Body of pancreas (tissue), 4 donors: ENCODE measurements around the gene USHBP1. TPM values are rescaled to one million over a fixed set of nuclear protein-coding genes. Genes with fewer than 3 reads are reported as not detected.
A peak's percentile ranks its signal among the peaks of the same experiment; 100 is the strongest.

Experiments used
- ATAC-seq: fragments of 150-250 bp; one replicate; pipeline ENCODE4 v1.9.1; 2016
- DNase-seq, 4 donors: peaks; one replicate each; pipeline ENCODE4 v3.0.0-alpha.2; 2019
- H3K27ac ChIP-seq, 4 donors: fragments of 200-600 bp; sonication (generic); 1 replicate in 3 of 4; 2 replicates in 1 of 4; pipeline versions ENCODE4 v1.5.1 to v1.6.1; 2016 to 2019; ENCODE audit warnings: mild to moderate bottlenecking in 1 of 4, mixed read lengths in 1 of 4, moderate library complexity in 1 of 4
- H3K27me3 ChIP-seq, 2 donors: fragments of 200-600 bp; sonication (generic); one replicate each; pipeline ENCODE4 v1.6.0; 2016; ENCODE audit warnings: mild to moderate bottlenecking in 1 of 2
- H3K36me3 ChIP-seq, 2 donors: fragments of 200-600 bp; sonication (generic); replicated peaks in 1 of 2; 2 replicates each; pipeline ENCODE4 v1.5.1; 2016; ENCODE audit warnings: low read depth in 2 of 2; ENCODE audit not compliant: insufficient read depth in 1 of 2
- H3K4me1 ChIP-seq: fragments of 200-600 bp; sonication (generic); one replicate; pipeline ENCODE4 v1.6.0; 2016
- H3K4me3 ChIP-seq, 2 donors: fragments of 200-600 bp; sonication (generic); 1 replicate in 1 of 2; 2 replicates in 1 of 2; pipeline ENCODE4 v1.5.1; 2016 to 2019
- H3K9me3 ChIP-seq, 3 donors: fragments of 200-600 bp; sonication (generic); 1 replicate in 2 of 3; 2 replicates in 1 of 3; pipeline ENCODE4 v1.5.1; 2016
- POLR2A ChIP-seq, 3 donors: fragments of 450-650 bp; IDR thresholded peaks; one replicate each; pipeline ENCODE4 v1.6.1; 2016; ENCODE audit warnings: antibody characterized with exemption in 3 of 3, mild to moderate bottlenecking in 2 of 3
- WGBS, 2 donors: methylation state at CpG; one replicate each; pipeline ENCODE4 v1.1.5; 2017; 5-methylcytosine and 5-hydroxymethylcytosine counted together
- intact Hi-C: fragments of 100-400 bp; cut with DNase I; formaldehyde crosslinking; loops from one replicate; pipeline ENCODE4 v1.15.1; 2023
- total RNA-seq, 2 donors: library from RNA; depleted of rRNA; stranded (reverse); fragments of >200 nt; gene quantifications; one replicate each; pipeline ENCODE4 v1.1.0, GENCODE V29; 2016
- TF ChIP-seq, protein P1 (sequence below), 7 experiments: fragments of 450-650 bp in 4 of 7; fragments of 200-600 bp in 3 of 7; sonication (generic) in 3 of 7; IDR thresholded peaks; one replicate each; pipeline ENCODE4 v1.5.1; 2016 to 2019; ENCODE audit warnings: antibody characterized with exemption in 7 of 7

USHBP1 gene
- total RNA-seq, 2 donors from 2014 or later: 9.2 to 10.4 TPM

DNA sequence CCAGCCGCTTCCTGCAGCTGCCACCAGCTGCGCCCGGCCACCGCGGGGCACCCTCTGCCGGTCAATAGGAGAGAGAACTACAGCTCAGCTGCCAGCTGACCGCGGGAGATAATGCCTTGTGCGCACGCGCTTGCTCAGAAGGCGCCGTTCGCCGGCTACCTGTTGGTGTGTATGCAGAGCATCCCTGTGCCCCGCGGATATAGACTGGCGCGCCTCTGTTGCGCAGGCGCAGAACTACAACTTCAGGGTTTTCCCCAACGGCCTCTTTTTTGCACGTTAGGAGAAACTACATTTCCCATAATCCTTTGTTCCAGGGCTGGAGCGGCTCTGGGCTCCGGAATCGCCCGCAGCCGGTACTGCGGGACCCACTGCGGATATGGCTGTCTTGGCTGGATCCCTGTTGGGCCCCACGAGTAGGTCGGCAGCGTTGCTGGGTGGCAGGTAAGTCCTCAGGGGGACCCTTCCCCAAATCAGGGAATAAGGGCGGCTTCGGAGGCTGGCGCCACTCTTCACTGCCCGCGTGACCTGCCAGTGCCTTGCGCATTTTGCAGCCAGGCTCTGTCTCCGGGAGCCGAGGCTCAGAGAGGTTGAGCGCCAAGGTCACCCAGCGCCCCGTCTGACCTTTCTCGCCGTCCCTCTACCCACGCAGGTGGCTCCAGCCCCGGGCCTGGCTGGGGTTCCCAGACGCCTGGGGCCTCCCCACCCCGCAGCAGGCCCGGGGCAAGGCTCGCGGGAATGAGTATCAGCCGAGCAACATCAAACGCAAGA is 41.2 kb upstream of the USHBP1 start, which contains the start of gene MRPL34:
Gene MRPL34, plus strand, starts transcription at position 356 of the 768 bp plus-strand sequence. Its CDS starts 21 bp downstream, at position 377.
- H3K27me3 ChIP-seq: no peaks in the 10 kb centered on the region
- TF ChIP-seq, protein P1, sequence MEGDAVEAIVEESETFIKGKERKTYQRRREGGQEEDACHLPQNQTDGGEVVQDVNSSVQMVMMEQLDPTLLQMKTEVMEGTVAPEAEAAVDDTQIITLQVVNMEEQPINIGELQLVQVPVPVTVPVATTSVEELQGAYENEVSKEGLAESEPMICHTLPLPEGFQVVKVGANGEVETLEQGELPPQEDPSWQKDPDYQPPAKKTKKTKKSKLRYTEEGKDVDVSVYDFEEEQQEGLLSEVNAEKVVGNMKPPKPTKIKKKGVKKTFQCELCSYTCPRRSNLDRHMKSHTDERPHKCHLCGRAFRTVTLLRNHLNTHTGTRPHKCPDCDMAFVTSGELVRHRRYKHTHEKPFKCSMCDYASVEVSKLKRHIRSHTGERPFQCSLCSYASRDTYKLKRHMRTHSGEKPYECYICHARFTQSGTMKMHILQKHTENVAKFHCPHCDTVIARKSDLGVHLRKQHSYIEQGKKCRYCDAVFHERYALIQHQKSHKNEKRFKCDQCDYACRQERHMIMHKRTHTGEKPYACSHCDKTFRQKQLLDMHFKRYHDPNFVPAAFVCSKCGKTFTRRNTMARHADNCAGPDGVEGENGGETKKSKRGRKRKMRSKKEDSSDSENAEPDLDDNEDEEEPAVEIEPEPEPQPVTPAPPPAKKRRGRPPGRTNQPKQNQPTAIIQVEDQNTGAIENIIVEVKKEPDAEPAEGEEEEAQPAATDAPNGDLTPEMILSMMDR (IDR thresholded peaks at IDR 0.05): peak; percentile 64 to 98 (median 97)
- TF ChIP-seq POLR2A (IDR thresholded peaks at IDR 0.05): peak in 2 of 3 donors; percentile 76 to 79
- H3K4me3 ChIP-seq: peak within 1 kb of the TSS; percentile 53 to 67
- H3K9me3 ChIP-seq: no peaks in the 10 kb centered on the region
- H3K27ac ChIP-seq: peak within 1 kb of the TSS; percentile 63 to 95 (median 82)
- intact Hi-C loops: no loop called here
- WGBS, 2 donors: 0 to 1% methylated on average over 18 to 55 of the region's 55 CpGs
- H3K4me1 ChIP-seq: peaks cover 58% of the 10 kb centered on the region
- peak; percentile 83 for ATAC-seq
- DNase-seq: peak; percentile 98 to 99 (median 99)
- H3K36me3 ChIP-seq: no peaks in the 10 kb centered on the region

DNA sequence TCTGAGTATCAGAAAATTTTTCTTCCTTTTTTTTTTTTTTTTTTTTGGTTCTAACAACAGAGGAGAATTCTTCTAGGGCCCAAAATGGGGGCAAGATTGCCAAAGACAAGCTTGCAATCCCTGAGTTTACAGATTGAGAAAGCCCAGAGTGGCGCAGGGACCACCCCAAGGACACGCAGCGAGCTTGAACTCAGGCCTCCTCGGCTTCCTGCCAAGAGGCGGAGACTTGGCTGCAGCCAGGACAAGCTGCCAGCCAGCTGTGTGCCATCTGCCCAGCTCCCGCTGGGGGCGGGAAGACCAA is 40.6 kb upstream of the USHBP1 start:
- no peaks in the 10 kb centered on the region for H3K9me3 ChIP-seq
- DNase-seq (no peak), ATAC-seq (no peak)
- H3K27ac ChIP-seq: peak overlapping the region; percentile 42 to 95 (median 82)
- peaks cover 53% of the 10 kb centered on the region for H3K4me1 ChIP-seq
- no peak for TF ChIP-seq POLR2A (IDR thresholded peaks at IDR 0.05)
- TF ChIP-seq, protein P1 (IDR thresholded peaks at IDR 0.05): no peak
- H3K36me3 ChIP-seq: no peaks in the 10 kb centered on the region
- intact Hi-C loops: no loop called here
- no peaks in the 10 kb centered on the region for H3K27me3 ChIP-seq
- 0 to 1% methylated on average over 6 to 7 of the region's 7 CpGs for WGBS, 2 donors
- no peak overlapping the region for H3K4me3 ChIP-seq

DNA sequence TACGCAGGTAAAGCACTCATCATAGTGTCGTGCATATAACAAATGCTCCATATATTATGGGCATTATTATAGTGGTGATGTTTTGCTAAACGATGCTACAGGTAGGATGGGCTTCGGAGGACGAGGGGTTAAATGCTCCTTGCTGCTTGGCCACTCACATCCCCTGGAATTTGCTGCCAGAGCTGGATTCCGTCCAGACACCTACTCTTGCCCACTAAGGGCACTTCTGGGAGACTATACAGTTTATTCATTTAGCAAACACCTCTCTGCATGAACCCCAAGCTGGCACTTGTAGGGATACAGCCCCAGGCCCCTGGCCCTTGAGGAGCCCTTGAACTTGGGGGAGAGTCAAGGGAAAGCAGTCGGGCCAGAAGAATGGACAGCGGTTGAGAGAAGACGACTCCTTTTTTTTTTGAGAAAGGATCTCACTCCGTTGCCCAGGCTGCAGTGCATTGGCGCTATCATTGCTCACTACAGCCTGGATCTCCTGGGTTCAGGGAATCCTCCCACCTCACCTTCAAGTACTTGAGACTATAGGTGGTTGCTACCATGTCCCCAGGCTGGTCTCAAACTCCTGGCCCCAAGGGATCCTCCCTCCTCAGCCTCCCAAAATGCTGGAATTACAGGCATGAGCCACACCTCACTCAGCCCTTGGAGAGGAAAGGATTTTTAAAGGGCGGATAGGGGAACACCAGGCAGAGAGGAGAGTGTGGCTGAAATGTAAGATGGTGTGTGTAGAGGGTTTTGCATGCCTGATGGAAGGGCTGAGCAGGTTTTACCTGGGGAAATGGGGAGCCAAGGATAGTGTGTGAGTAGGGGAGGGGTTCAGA is 40.1 kb upstream of the USHBP1 start:
- H3K27ac ChIP-seq: peak overlapping the region; percentile 42 to 95 (median 82)
- no peak for ATAC-seq
- H3K4me1 ChIP-seq: peaks cover 48% of the 10 kb centered on the region
- intact Hi-C loops: no loop called here
- TF ChIP-seq POLR2A (IDR thresholded peaks at IDR 0.05): no peak
- TF ChIP-seq, protein P1 (IDR thresholded peaks at IDR 0.05): no peak
- H3K4me3 ChIP-seq: no peak overlapping the region
- no peaks in the 10 kb centered on the region for H3K9me3 ChIP-seq
- no peaks in the 10 kb centered on the region for H3K36me3 ChIP-seq
- peak in 1 of 4 donors; percentile 21 for DNase-seq
- H3K27me3 ChIP-seq: no peaks in the 10 kb centered on the region
- WGBS, 2 donors: 61% methylated on average over 11 to 12 of the region's 12 CpGs

DNA sequence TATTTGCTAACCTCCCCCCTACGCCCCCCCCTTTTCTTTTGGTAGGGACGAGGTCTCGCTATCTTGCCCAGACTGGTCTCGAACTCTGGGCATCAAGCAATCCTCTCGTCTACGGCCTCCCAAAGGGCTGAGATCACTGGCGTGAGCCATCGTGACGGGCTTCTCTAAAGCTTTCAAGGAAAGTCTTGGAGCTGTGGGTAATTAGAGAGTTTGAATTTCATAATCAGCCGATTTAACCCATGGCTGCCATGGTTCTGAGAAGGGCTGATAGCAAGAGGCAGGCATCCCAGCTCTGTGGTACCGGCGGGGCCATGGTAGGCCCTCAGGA is 39.4 kb upstream of the USHBP1 start:
- H3K4me3 ChIP-seq: no peak overlapping the region
- H3K9me3 ChIP-seq: no peaks in the 10 kb centered on the region
- no peak for DNase-seq
- TF ChIP-seq POLR2A (IDR thresholded peaks at IDR 0.05): no peak
- TF ChIP-seq, protein P1 (IDR thresholded peaks at IDR 0.05): no peak
- peaks cover 45% of the 10 kb centered on the region for H3K4me1 ChIP-seq
- H3K27ac ChIP-seq: peak overlapping the region in 3 of 4 donors; percentile 56 to 95 (median 75)
- no peaks in the 10 kb centered on the region for H3K36me3 ChIP-seq
- intact Hi-C loops: no loop called here
- no peaks in the 10 kb centered on the region for H3K27me3 ChIP-seq
- 65 to 72% methylated on average over 12 of the region's 12 CpGs for WGBS, 2 donors
- no peak for ATAC-seq
